ENCODE results near the gene ADARB2.

ADARB2 gene

GRCh38 chr10:1560535-1561192 is 176.7 kb downstream of the ADARB2 start:
- DNase-seq (ENCODE audit: extremely low read depth, low read depth) = no peak
- TF ChIP-seq CTCF (IDR thresholded peaks at IDR 0.05; ENCODE audit: low read depth, low read length) = no peak

- no peak for TF ChIP-seq CTCF (IDR thresholded peaks at IDR 0.05; ENCODE audit: low read depth, low read length)
- no peak for DNase-seq (ENCODE audit: extremely low read depth, low read depth)
Measured at GRCh38 chr10:1559761-1560160, 177.6 kb downstream of the ADARB2 start.

- DNase-seq (ENCODE audit: extremely low read depth, low read depth) = no peak
- TF ChIP-seq CTCF (IDR thresholded peaks at IDR 0.05; ENCODE audit: low read depth, low read length) = no peak
Measured at GRCh38 chr10:1559311-1559710, 178.0 kb downstream of the ADARB2 start.

GRCh38 chr10:1558906-1559305 is 178.4 kb downstream of the ADARB2 start:
- no peak for TF ChIP-seq CTCF (IDR thresholded peaks at IDR 0.05; ENCODE audit: low read depth, low read length)
- DNase-seq (ENCODE audit: extremely low read depth, low read depth) = no peak

- no peak for DNase-seq (ENCODE audit: extremely low read depth, low read depth)
- TF ChIP-seq CTCF (IDR thresholded peaks at IDR 0.05; ENCODE audit: low read depth, low read length) = no peak
Measured at GRCh38 chr10:1557081-1557480, 180.2 kb downstream of the ADARB2 start.

- no peak for TF ChIP-seq CTCF (IDR thresholded peaks at IDR 0.05; ENCODE audit: low read depth, low read length)
Measured at GRCh38 chr10:1556496-1556895, 180.8 kb downstream of the ADARB2 start.

GRCh38 chr10:1553951-1554350 is 183.4 kb downstream of the ADARB2 start:
- TF ChIP-seq CTCF (IDR thresholded peaks at IDR 0.05; ENCODE audit: low read depth, low read length) = no peak
- no peak for DNase-seq (ENCODE audit: extremely low read depth, low read depth)

More at GRCh38 chr10:1556496-1556895, 180.8 kb downstream of the ADARB2 start:
- no peak for DNase-seq (ENCODE audit: extremely low read depth, low read depth)
